PC-9 (cell line): ENCODE results near the gene SPON1. TPM values are rescaled to one million over a fixed set of nuclear protein-coding genes. Genes with fewer than 3 reads are reported as not detected.

Source experiments
- BruUV-seq: library from RNA; stranded (reverse); fragments of 400-500 nt; replicated peaks from 2 replicates; lab custom pipeline; 2021; lab: Mats Ljungman, UMichigan
- CTCF ChIA-PET: fragments of 300-600 bp; sonication (Branson Sonifier 250); formaldehyde crosslinking; loops from one replicate; lab custom pipeline; 2022; ENCODE audit warnings: antibody characterized with exemption; lab: Charles Lee
- POLR2A ChIA-PET: fragments of 300-600 bp; sonication (Branson Sonifier 250); formaldehyde crosslinking; loops from one replicate; lab custom pipeline; 2022; ENCODE audit warnings: antibody characterized with exemption; ENCODE audit not compliant: unreplicated experiment; lab: Charles Lee
- DNase-seq, 2 experiments: peaks; one replicate each; pipeline versions ENCODE4 v3.0.0 to v3.0.0-alpha.2; 2015 to 2022; ENCODE audit warnings: mixed read lengths in 1 of 2
- H2AFZ ChIP-seq: fragments of 200-600 bp; sonication (generic); 2 replicates; pipeline ENCODE4 v1.8.1; 2017; ENCODE audit warnings: antibody characterized with exemption
- H3F3A ChIP-seq: fragments of 200-600 bp; sonication (generic); 2 replicates; pipeline ENCODE4 v1.8.1; 2017; ENCODE audit warnings: antibody characterized with exemption, mild to moderate bottlenecking, low read depth; ENCODE audit not compliant: insufficient read depth
- H3K27ac ChIP-seq: fragments of 200-600 bp; sonication (generic); 2 replicates; pipeline ENCODE4 v1.6.1; 2016; ENCODE audit warnings: mixed run types
- H3K27me3 ChIP-seq: fragments of 200-600 bp; sonication (generic); 2 replicates; pipeline ENCODE4 v1.6.1; 2016; ENCODE audit warnings: low read depth, mixed run types; ENCODE audit not compliant: insufficient read depth
- H3K36me3 ChIP-seq: fragments of 200-600 bp; sonication (generic); 2 replicates; pipeline ENCODE4 v1.6.1; 2016; ENCODE audit warnings: low read depth, mixed run types
- H3K4me1 ChIP-seq: fragments of 200-600 bp; sonication (generic); replicated peaks from 2 replicates; pipeline ENCODE4 v1.6.1; 2016; ENCODE audit warnings: mixed run types; ENCODE audit not compliant: insufficient read depth
- H3K4me2 ChIP-seq: fragments of 200-600 bp; sonication (generic); 2 replicates; pipeline ENCODE4 v1.6.1; 2017; ENCODE audit warnings: mixed run types
- H3K4me3 ChIP-seq: fragments of 200-600 bp; sonication (generic); 2 replicates; pipeline ENCODE4 v1.6.1; 2016; ENCODE audit warnings: mixed run types
- H3K79me2 ChIP-seq: fragments of 200-600 bp; sonication (generic); 2 replicates; pipeline ENCODE4 v1.6.1; 2017; ENCODE audit warnings: low read depth, mixed run types
- H3K9me2 ChIP-seq: fragments of 200-600 bp; sonication (generic); 2 replicates; pipeline ENCODE4 v1.8.1; 2017; ENCODE audit warnings: mild to moderate bottlenecking; ENCODE audit not compliant: insufficient read depth
- H3K9me3 ChIP-seq: fragments of 200-600 bp; sonication (generic); 2 replicates; pipeline ENCODE4 v1.8.1; 2016; ENCODE audit warnings: low read depth; ENCODE audit not compliant: insufficient read depth
- H4K20me1 ChIP-seq: fragments of 200-600 bp; sonication (generic); 2 replicates; pipeline ENCODE4 v1.8.1; 2017; ENCODE audit not compliant: insufficient read depth
- CTCF ChIP-seq: fragments of 200-600 bp; sonication (generic); conservative IDR thresholded peaks from 2 replicates; pipeline ENCODE4 v1.6.1; 2017; ENCODE audit warnings: mixed run types, antibody characterized with exemption, mild to moderate bottlenecking, moderate library complexity
- EZH2 ChIP-seq: fragments of 200-600 bp; sonication (generic); IDR thresholded peaks from 2 replicates; pipeline ENCODE4 v1.8.0; 2017; ENCODE audit warnings: antibody characterized with exemption, low read depth
- intact Hi-C: fragments of 100-400 bp; cut with micrococcal nuclease; formaldehyde crosslinking; loops from one replicate; pipeline ENCODE4 v1.10.0; 2022; ENCODE audit not compliant: unreplicated experiment
- total RNA-seq: library from RNA; stranded (reverse); gene quantifications from 2 replicates; pipeline ENCODE4 v1.2.3, GENCODE V29; 2021

SPON1 gene
- total RNA-seq, 1 experiment from 2014 or later: 0.70 TPM

DNA sequence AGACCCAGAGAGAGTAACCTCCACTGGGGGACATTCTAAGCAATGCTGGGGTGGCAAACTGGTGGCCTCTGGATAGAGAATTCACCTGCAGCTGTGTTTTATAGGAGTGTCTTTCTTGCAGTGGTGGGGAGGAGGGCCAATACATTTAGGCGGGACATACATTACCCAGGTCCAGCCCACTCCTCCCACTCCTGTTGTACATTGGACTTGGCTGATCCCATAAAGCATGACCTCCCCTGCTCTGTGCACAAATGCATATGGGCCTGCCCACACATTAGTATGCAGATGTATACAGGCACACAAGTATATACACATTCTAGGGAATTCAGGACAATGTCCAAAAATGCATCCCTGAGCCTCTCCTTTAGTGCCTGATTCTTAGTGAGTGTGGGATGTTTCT, 297.4 kb downstream of the SPON1 start:
- no peak overlapping the region for H2AFZ ChIP-seq
- H3K4me3 ChIP-seq: no peak overlapping the region
- no peaks in the 10 kb centered on the region for H3K79me2 ChIP-seq
- ChIA-PET POLR2A (no interaction called here), CTCF (no interaction called here)
- peaks cover 19% of the 10 kb centered on the region for H3K4me1 ChIP-seq
- no peak overlapping the region for H3K27ac ChIP-seq
- TF ChIP-seq EZH2 (no peak), CTCF (no peak)
- no peaks in the 10 kb centered on the region for H3K9me3 ChIP-seq
- intact Hi-C loops: no loop called here
- no TSS peak for BruUV-seq
- no peak overlapping the region for H3K4me2 ChIP-seq
- H3K36me3 ChIP-seq: no peaks in the 10 kb centered on the region
- no peaks in the 10 kb centered on the region; the same call in 1 of the 2 replicates for H3F3A ChIP-seq
- no peaks in the 10 kb centered on the region for H4K20me1 ChIP-seq
- H3K27me3 ChIP-seq: no peaks in the 10 kb centered on the region
- H3K9me2 ChIP-seq: no peaks in the 10 kb centered on the region
- DNase-seq: no peak

DNA sequence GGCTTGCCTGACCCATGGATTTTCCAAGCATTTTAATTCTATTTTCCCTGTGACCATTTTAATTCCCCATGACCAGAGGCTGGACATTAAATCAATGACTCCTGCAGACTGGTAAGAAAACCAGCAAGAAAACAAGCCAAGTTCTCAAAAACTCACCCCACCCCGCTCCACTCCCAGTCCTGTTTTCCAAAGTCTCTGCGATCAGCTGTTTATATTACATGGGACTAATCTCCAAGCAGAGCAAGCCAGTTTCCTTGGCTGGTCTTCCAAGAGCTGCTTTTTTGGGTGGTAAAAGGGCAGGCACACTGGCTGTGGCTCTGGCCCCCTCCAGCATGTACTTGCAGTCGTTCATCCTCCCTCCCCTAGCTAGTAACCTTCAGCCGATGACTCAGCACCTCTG, 298.5 kb downstream of the SPON1 start:
- Histone ChIP-seq H3K36me3 (no peaks in the 10 kb centered on the region), H3K27me3 (no peaks in the 10 kb centered on the region), H3K9me2 (no peaks in the 10 kb centered on the region), H3K4me3 (no peak overlapping the region), H3F3A (no peaks in the 10 kb centered on the region), H3K9me3 (no peaks in the 10 kb centered on the region), H3K79me2 (no peaks in the 10 kb centered on the region), H3K4me1 (peaks cover 19% of the 10 kb centered on the region), H2AFZ (no peak overlapping the region), H3K4me2 (no peak overlapping the region), H3K27ac (no peak overlapping the region), H4K20me1 (no peaks in the 10 kb centered on the region)
- ChIA-PET POLR2A (no interaction called here), CTCF (no interaction called here)
- TF ChIP-seq EZH2: no peak
- TF ChIP-seq CTCF: no peak
- intact Hi-C loops: no loop called here
- DNase-seq: no peak
- BruUV-seq: no TSS peak

- TF ChIP-seq EZH2 (no peak), CTCF (no peak)
- ChIA-PET POLR2A (no interaction called here), CTCF (no interaction called here)
- no peaks in the 10 kb centered on the region for H4K20me1 ChIP-seq
- no peak overlapping the region for H3K4me2 ChIP-seq
- H3K4me1 ChIP-seq: peaks cover 19% of the 10 kb centered on the region
- no peaks in the 10 kb centered on the region for H3F3A ChIP-seq
- no peaks in the 10 kb centered on the region for H3K79me2 ChIP-seq
- intact Hi-C loops: no loop called here
- H3K36me3 ChIP-seq: no peaks in the 10 kb centered on the region
- H3K9me2 ChIP-seq: no peaks in the 10 kb centered on the region
- H2AFZ ChIP-seq: no peak overlapping the region
- no peak overlapping the region for H3K4me3 ChIP-seq
- no peak for DNase-seq
- BruUV-seq: no TSS peak
- no peaks in the 10 kb centered on the region for H3K9me3 ChIP-seq
- H3K27ac ChIP-seq: no peak overlapping the region
- no peaks in the 10 kb centered on the region for H3K27me3 ChIP-seq
These were observed 299.8 kb downstream of the SPON1 start for GRCh38 chr11:14262271-14262846.
